ENCODE measurements around the gene USP2. TPM values are rescaled to one million over a fixed set of nuclear protein-coding genes. Genes with fewer than 3 reads are reported as not detected.

The USP2 gene
- polyA plus RNA-seq, 1 donor: 62.9 TPM

- no peak for DNase-seq (ENCODE audit: low read depth)
These were observed 75.1 kb downstream of the USP2 start for GRCh38 chr11:119306373-119306890.

GRCh38 chr11:119305556-119306372, 75.7 kb downstream of the USP2 start:
- DNase-seq (ENCODE audit: low read depth): no peak

Other genes starting within 250 kb of the USP2 start
- gene ABCG4, start 232.6 kb downstream of the USP2 start, polyA plus RNA-seq (ENCODE audit: insufficient read length): 0.14 TPM
- 11.6 TPM for gene NLRX1, start 213.0 kb downstream of the USP2 start, polyA plus RNA-seq (ENCODE audit: insufficient read length)
- gene NHERF4, start 196.2 kb downstream of the USP2 start, polyA plus RNA-seq (ENCODE audit: insufficient read length): 0.19 TPM
- 11.4 TPM for gene CBL, start 175.4 kb downstream of the USP2 start, polyA plus RNA-seq (ENCODE audit: insufficient read length)
- 223 TPM for gene MCAM, start 64.6 kb downstream of the USP2 start, polyA plus RNA-seq (ENCODE audit: insufficient read length)
- gene RNF26, start 47.2 kb downstream of the USP2 start, polyA plus RNA-seq (ENCODE audit: insufficient read length): 13.0 TPM
- 23.2 TPM for gene C1QTNF5, start 40.8 kb downstream of the USP2 start, polyA plus RNA-seq (ENCODE audit: insufficient read length)
- gene MFRP, start 35.0 kb downstream of the USP2 start, polyA plus RNA-seq (ENCODE audit: insufficient read length): not detected
- gene THY1, start 41.5 kb upstream of the USP2 start, polyA plus RNA-seq (ENCODE audit: insufficient read length): 108 TPM

Data from forelimb muscle (tissue), 1 donor.